ENCODE measurements around the gene RALGPS1.

GRCh38 chr9:127027694-127028093 lies 113.1 kb downstream of the RALGPS1 start:
- TF ChIP-seq CTCF (conservative IDR thresholded peaks at IDR 0.05): no peak
- TF ChIP-seq ZFX (IDR thresholded peaks at IDR 0.05): no peak
